ENCODE data around the gene CYB561D2. TPM values are rescaled to one million over a fixed set of nuclear protein-coding genes. Genes with fewer than 3 reads are reported as not detected.

The CYB561D2 gene
- total RNA-seq, 1 donor from 2014 or later = 38.5 TPM

DNA sequence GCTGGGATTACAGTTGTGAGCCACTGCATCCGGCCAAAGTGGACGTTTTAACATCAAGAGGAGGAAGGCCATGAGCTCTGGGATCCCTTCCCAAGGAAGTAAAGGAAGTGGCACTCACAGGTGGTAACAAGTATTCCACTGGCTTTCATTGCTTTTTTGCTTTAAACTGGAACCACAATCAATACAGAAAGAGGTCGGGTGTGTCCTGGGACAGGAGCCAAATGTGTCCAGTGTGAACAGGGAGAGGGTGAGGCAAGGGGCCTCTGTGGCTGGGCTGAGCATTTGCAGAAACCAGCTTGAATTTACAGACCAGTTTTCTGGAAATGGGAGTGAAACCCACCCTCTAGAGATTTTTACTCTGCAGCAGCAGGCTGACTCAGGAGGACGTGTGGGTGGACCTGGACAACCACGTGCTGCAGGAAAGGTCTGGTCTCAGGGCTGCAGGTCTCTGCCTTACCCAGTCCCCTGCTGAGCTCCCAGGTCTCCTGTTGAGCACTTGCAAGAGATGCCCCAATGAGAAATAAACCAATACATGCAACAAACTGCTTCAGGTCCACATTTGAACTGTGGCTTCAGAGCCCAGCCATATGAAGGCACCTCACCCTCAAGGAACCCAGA is 51.4 kb downstream of the CYB561D2 start:
- DNase-seq (ENCODE audit: low read depth) = no peak
- TF ChIP-seq, protein P1, sequence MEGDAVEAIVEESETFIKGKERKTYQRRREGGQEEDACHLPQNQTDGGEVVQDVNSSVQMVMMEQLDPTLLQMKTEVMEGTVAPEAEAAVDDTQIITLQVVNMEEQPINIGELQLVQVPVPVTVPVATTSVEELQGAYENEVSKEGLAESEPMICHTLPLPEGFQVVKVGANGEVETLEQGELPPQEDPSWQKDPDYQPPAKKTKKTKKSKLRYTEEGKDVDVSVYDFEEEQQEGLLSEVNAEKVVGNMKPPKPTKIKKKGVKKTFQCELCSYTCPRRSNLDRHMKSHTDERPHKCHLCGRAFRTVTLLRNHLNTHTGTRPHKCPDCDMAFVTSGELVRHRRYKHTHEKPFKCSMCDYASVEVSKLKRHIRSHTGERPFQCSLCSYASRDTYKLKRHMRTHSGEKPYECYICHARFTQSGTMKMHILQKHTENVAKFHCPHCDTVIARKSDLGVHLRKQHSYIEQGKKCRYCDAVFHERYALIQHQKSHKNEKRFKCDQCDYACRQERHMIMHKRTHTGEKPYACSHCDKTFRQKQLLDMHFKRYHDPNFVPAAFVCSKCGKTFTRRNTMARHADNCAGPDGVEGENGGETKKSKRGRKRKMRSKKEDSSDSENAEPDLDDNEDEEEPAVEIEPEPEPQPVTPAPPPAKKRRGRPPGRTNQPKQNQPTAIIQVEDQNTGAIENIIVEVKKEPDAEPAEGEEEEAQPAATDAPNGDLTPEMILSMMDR (conservative IDR thresholded peaks at IDR 0.05; ENCODE audit: low read depth, low read length) = no peak
- no peak overlapping the region for H3K4me3 ChIP-seq (ENCODE audit: low read depth, low read length)

Other genes starting within 250 kb of the CYB561D2 start
- gene SEMA3F, start 195.5 kb upstream of the CYB561D2 start, total RNA-seq = 36.0 and 58.6 TPM in 2 replicates
- not detected in 2 replicates for gene GNAT1, start 159.3 kb upstream of the CYB561D2 start, total RNA-seq
- not detected in 2 replicates for gene SLC38A3, start 145.6 kb upstream of the CYB561D2 start, total RNA-seq
- gene GNAI2, start 114.7 kb upstream of the CYB561D2 start, total RNA-seq = 263 and 264 TPM in 2 replicates
- gene SEMA3B, start 81.7 kb upstream of the CYB561D2 start, total RNA-seq = 4.6 and 29.5 TPM in 2 replicates
- gene LSMEM2, start 71.8 kb upstream of the CYB561D2 start, total RNA-seq = not detected in 2 replicates
- gene IFRD2, start 58.4 kb upstream of the CYB561D2 start, total RNA-seq = 76.6 and 165 TPM in 2 replicates
- 7.8 and 8.8 TPM in 2 replicates for gene HYAL3, start 51.5 kb upstream of the CYB561D2 start, total RNA-seq
- 8.5 and 19.4 TPM in 2 replicates for gene NAA80, start 51.5 kb upstream of the CYB561D2 start, total RNA-seq
- 1.3 and 2.2 TPM in 2 replicates for gene HYAL1, start 47.3 kb upstream of the CYB561D2 start, total RNA-seq
- gene HYAL2, start 28.1 kb upstream of the CYB561D2 start, total RNA-seq = 123 and 145 TPM in 2 replicates
- 39.8 and 46.6 TPM in 2 replicates for gene TUSC2, start 22.6 kb upstream of the CYB561D2 start, total RNA-seq
- gene RASSF1, start 10.0 kb upstream of the CYB561D2 start, total RNA-seq = 27.0 and 31.5 TPM in 2 replicates
- 0.92 and 3.1 TPM in 2 replicates for gene ZMYND10, start 5.1 kb upstream of the CYB561D2 start, total RNA-seq
- 24.6 and 27.3 TPM in 2 replicates for gene NPRL2, start 87 bp upstream of the CYB561D2 start, total RNA-seq
- 54.6 and 56.0 TPM in 2 replicates for gene TMEM115, start 8.7 kb downstream of the CYB561D2 start, total RNA-seq
- 0.14 TPM in 1 of 2 replicates, not detected in the other for gene CACNA2D2, start 152.8 kb downstream of the CYB561D2 start, total RNA-seq
- 4.3 and 8.9 TPM in 2 replicates for gene C3orf18, start 216.9 kb downstream of the CYB561D2 start, total RNA-seq
- 11.3 and 13.7 TPM in 2 replicates for gene HEMK1, start 218.7 kb downstream of the CYB561D2 start, total RNA-seq

Data from epithelial cell of proximal tubule (primary cell).